Testis (tissue), 2 donors: ENCODE results near the gene BRD9.
"Not testable (repeated sequence)": the region's sequence is repeated elsewhere in the genome, so short reads cannot be mapped to it uniquely, and the experiment has no call there.

Experiments
- CTCF ChIP-seq, 3 experiments: fragments of 450-650 bp in 2 of 3; fragments of 200-600 bp in 1 of 3; sonication (generic) in 1 of 3; IDR thresholded peaks; one replicate each; pipeline ENCODE4 v1.5.1; 2016 to 2019; ENCODE audit warnings: antibody characterized with exemption in 3 of 3, mild to moderate bottlenecking in 2 of 3, moderate library complexity in 1 of 3
- POLR2A ChIP-seq: fragments of 450-650 bp; IDR thresholded peaks from one replicate; pipeline ENCODE4 v1.6.1; 2017; ENCODE audit warnings: antibody characterized with exemption, mild to moderate bottlenecking, moderate library complexity

- not testable (repeated sequence) for TF ChIP-seq CTCF (IDR thresholded peaks at IDR 0.05); POLR2A
These were observed 13.9 kb downstream of the BRD9 start for GRCh38 chr5:878677-879076.
